Liver (tissue), 9 donors: ENCODE measurements around the gene RBM20. TPM values are rescaled to one million over a fixed set of nuclear protein-coding genes. Genes with fewer than 3 reads are reported as not detected.

Source experiments
- DNase-seq: peaks from one replicate; pipeline ENCODE4 v3.0.0-alpha.2; 2017; ENCODE audit warnings: low spot score
- H3K27ac ChIP-seq, 2 donors: one replicate each; pipeline ENCODE4 v1.7.0; 2013; ENCODE audit warnings: inconsistent platforms in 2 of 2, low read length in 2 of 2, control low read depth in 1 of 2, low read depth in 1 of 2, mild to moderate bottlenecking in 1 of 2
- H3K27me3 ChIP-seq, 4 donors: one replicate each; pipeline versions ENCODE4 v1.6.1 to v1.7.0; 2013; ENCODE audit warnings: low read length in 3 of 4, inconsistent platforms in 1 of 4, mild to moderate bottlenecking in 1 of 4, moderate library complexity in 1 of 4; ENCODE audit not compliant: control insufficient read depth in 4 of 4, insufficient read depth in 4 of 4
- H3K36me3 ChIP-seq, 4 donors: one replicate each; pipeline versions ENCODE4 v1.6.1 to v1.7.0; 2013; ENCODE audit warnings: low read length in 3 of 4, mild to moderate bottlenecking in 3 of 4, low read depth in 1 of 4, moderate library complexity in 1 of 4; ENCODE audit not compliant: control insufficient read depth in 4 of 4, insufficient read depth in 3 of 4
- H3K4me1 ChIP-seq, 4 donors: one replicate each; pipeline versions ENCODE4 v1.6.1 to v1.7.0; 2013; ENCODE audit warnings: low read length in 3 of 4, mild to moderate bottlenecking in 3 of 4, moderate library complexity in 1 of 4; ENCODE audit not compliant: control insufficient read depth in 4 of 4, insufficient read depth in 4 of 4
- H3K4me3 ChIP-seq, 3 donors: one replicate each; pipeline versions ENCODE4 v1.6.1 to v1.7.0; 2013; ENCODE audit warnings: low read length in 3 of 3, control low read depth in 1 of 3, low read depth in 1 of 3, mild to moderate bottlenecking in 1 of 3
- H3K9ac ChIP-seq, 2 donors: one replicate each; pipeline ENCODE4 v1.7.0; 2013; ENCODE audit warnings: low read length in 2 of 2, mild to moderate bottlenecking in 2 of 2, moderate library complexity in 2 of 2, control low read depth in 1 of 2, low read depth in 1 of 2
- H3K9me3 ChIP-seq, 4 donors: one replicate each; pipeline versions ENCODE4 v1.6.1 to v1.7.0; 2013; ENCODE audit warnings: low read length in 3 of 4; ENCODE audit not compliant: control insufficient read depth in 4 of 4
- EGR1 ChIP-seq, 2 donors: IDR thresholded peaks; 2 replicates each; pipeline ENCODE4 v1.6.1; 2016 to 2018; ENCODE audit warnings: antibody characterized with exemption in 2 of 2, low read depth in 2 of 2
- FOXA1 ChIP-seq: IDR thresholded peaks from 2 replicates; pipeline ENCODE4 v1.6.1; 2016; ENCODE audit warnings: antibody characterized with exemption
- FOXA2 ChIP-seq: IDR thresholded peaks from 2 replicates; pipeline ENCODE4 v1.6.1; 2016; ENCODE audit warnings: antibody characterized with exemption
- GABPA ChIP-seq, 2 donors: IDR thresholded peaks in 1 of 2; conservative IDR thresholded peaks in 1 of 2; 2 replicates each; pipeline ENCODE4 v1.6.1; 2016; ENCODE audit warnings: antibody characterized with exemption in 2 of 2, mild to moderate bottlenecking in 1 of 2, moderate library complexity in 1 of 2
- HNF4A ChIP-seq, 2 donors: conservative IDR thresholded peaks; 2 replicates each; pipeline ENCODE4 v1.6.1; 2016; ENCODE audit warnings: antibody characterized with exemption in 2 of 2, mild to moderate bottlenecking in 2 of 2
- HNF4G ChIP-seq: IDR thresholded peaks from 2 replicates; pipeline ENCODE4 v1.6.1; 2016; ENCODE audit warnings: antibody characterized with exemption
- NR2F2 ChIP-seq: IDR thresholded peaks from 2 replicates; pipeline ENCODE4 v1.6.1; 2016; ENCODE audit warnings: antibody characterized with exemption
- RAD21 ChIP-seq, 2 donors: IDR thresholded peaks; 2 replicates each; pipeline ENCODE4 v1.6.1; 2016; ENCODE audit warnings: antibody characterized with exemption in 2 of 2, mild to moderate bottlenecking in 2 of 2
- RXRA ChIP-seq, 2 donors: IDR thresholded peaks; 2 replicates each; pipeline ENCODE4 v1.6.1; 2017 to 2018; ENCODE audit warnings: antibody characterized with exemption in 2 of 2, mild to moderate bottlenecking in 1 of 2
- SP1 ChIP-seq: IDR thresholded peaks from 2 replicates; pipeline ENCODE4 v1.6.1; 2018; ENCODE audit warnings: antibody characterized with exemption, mild to moderate bottlenecking
- TAF1 ChIP-seq: conservative IDR thresholded peaks from 2 replicates; pipeline ENCODE4 v1.6.1; 2016; ENCODE audit warnings: antibody characterized with exemption, mild to moderate bottlenecking
- YY1 ChIP-seq: IDR thresholded peaks from 2 replicates; pipeline ENCODE4 v1.6.1; 2016; ENCODE audit warnings: antibody characterized with exemption, mild to moderate bottlenecking
- WGBS: extraction: QIAGEN DNeasy Blood & Tissue Kit; methylation state at CpG from one replicate; pipeline ENCODE4 v1.1.7; 2013; 5-methylcytosine and 5-hydroxymethylcytosine counted together
- polyA plus RNA-seq, 2 donors: library from polyadenylated mRNA; stranded (reverse) in 1 of 2; unstranded in 1 of 2; fragments of 200-250 nt in 1 of 2; fragments of >200 nt in 1 of 2; fragmentation: Nextera tagmentation in 1 of 2; extraction: Ambion mirVana in 1 of 2; gene quantifications; one replicate each; pipeline versions ENCODE4 v1.2.1 to v1.2.3, GENCODE V29; 2013 to 2015
- total RNA-seq, 2 donors: library from RNA; depleted of rRNA; stranded (reverse); fragments of >200 nt; gene quantifications; one replicate each; pipeline ENCODE4 v1.2.3, GENCODE V29; 2014
- TF ChIP-seq, protein P1 (sequence below): IDR thresholded peaks from 2 replicates; pipeline ENCODE4 v1.6.1; 2016; ENCODE audit warnings: antibody characterized with exemption
- TF ChIP-seq, protein P2 (sequence below): IDR thresholded peaks from 2 replicates; pipeline ENCODE4 v1.6.1; 2016; ENCODE audit warnings: antibody characterized with exemption
- TF ChIP-seq, protein P3 (sequence below): IDR thresholded peaks from 2 replicates; pipeline ENCODE4 v1.6.1; 2016; ENCODE audit warnings: antibody characterized with exemption, mild to moderate bottlenecking
- donor health status: healthy.
- donor health status: healthy.
- donor health status: healthy.
- donor health status: healthy.
- donor health status: healthy.

RBM20 gene
- total and polyA plus RNA-seq, 4 donors: 0.03 to 0.08 (median 0.05) TPM; not detected in 1

DNA sequence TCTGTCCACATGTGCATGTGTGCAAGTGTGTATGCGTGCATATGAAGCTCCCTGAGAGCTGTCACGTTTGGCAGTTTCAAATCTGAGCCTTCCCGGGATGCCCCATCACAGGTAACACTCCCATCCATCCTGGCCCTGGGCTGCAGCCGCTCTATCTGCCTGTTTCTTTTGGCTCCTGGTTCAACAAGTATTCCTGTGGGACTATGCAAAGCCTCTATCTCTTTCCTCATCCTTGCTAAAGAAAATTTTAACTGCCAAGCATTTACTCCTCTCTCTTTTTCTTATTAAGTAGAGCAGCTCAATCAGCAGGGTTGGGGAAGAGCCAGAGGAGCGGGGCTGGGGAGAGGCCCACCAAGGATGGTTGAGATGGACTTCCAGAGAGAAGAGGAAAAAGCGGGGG is 203.2 kb downstream of the RBM20 start:
- WGBS: 92% methylated on average over 6 of the region's 6 CpGs
- TF ChIP-seq HNF4A (conservative IDR thresholded peaks at IDR 0.05) (no peak), RXRA (IDR thresholded peaks at IDR 0.05) (no peak), GABPA (IDR thresholded peaks at IDR 0.05 in 1 of 2, conservative IDR thresholded peaks at IDR 0.05 in 1 of 2) (no peak), EGR1 (IDR thresholded peaks at IDR 0.05; ENCODE audit: low read depth in 2 of 2) (no peak), SP1 (no peak), RAD21 (IDR thresholded peaks at IDR 0.05) (no peak), TAF1 (no peak), NR2F2 (no peak), YY1 (no peak), HNF4G (no peak), FOXA2 (no peak), FOXA1 (no peak)
- TF ChIP-seq, protein P1, sequence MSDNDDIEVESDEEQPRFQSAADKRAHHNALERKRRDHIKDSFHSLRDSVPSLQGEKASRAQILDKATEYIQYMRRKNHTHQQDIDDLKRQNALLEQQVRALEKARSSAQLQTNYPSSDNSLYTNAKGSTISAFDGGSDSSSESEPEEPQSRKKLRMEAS: no peak
- TF ChIP-seq, protein P2, sequence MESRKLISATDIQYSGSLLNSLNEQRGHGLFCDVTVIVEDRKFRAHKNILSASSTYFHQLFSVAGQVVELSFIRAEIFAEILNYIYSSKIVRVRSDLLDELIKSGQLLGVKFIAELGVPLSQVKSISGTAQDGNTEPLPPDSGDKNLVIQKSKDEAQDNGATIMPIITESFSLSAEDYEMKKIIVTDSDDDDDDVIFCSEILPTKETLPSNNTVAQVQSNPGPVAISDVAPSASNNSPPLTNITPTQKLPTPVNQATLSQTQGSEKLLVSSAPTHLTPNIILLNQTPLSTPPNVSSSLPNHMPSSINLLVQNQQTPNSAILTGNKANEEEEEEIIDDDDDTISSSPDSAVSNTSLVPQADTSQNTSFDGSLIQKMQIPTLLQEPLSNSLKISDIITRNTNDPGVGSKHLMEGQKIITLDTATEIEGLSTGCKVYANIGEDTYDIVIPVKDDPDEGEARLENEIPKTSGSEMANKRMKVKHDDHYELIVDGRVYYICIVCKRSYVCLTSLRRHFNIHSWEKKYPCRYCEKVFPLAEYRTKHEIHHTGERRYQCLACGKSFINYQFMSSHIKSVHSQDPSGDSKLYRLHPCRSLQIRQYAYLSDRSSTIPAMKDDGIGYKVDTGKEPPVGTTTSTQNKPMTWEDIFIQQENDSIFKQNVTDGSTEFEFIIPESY: no peak
- no peaks in the 10 kb centered on the region for H3K36me3 ChIP-seq

DNA sequence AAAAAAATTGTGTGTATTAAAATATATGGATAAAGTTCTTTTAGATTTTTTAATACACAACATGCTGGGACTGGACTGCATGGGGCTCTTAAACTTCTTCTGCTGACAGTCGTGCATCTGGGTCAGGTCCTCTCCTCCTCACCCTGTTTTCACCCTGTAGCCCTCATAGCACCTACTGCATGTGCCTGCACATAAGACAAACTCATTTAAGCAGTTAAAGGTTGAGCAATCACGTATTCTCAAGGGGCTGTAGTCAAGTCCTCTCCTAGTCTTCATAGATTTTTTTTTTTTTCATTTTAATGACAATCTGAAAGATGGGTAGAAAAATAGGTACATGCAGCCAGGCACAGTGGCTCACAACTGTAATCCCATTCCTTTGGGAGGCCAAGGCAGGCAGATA is 204.0 kb downstream of the RBM20 start:
- Histone ChIP-seq H3K36me3 (no peaks in the 10 kb centered on the region), H3K4me1 (peaks cover 21 to 46% (median 30%) of the 10 kb centered on the region in 4 donors), H3K27ac (no peak overlapping the region), H3K4me3 (no peak overlapping the region), H3K9ac (no peak overlapping the region), H3K9me3 (no peaks in the 10 kb centered on the region), H3K27me3 (no peaks in the 10 kb centered on the region)
- TF ChIP-seq NR2F2 (no peak), HNF4A (conservative IDR thresholded peaks at IDR 0.05) (no peak), HNF4G (no peak)
- TF ChIP-seq, protein P3, sequence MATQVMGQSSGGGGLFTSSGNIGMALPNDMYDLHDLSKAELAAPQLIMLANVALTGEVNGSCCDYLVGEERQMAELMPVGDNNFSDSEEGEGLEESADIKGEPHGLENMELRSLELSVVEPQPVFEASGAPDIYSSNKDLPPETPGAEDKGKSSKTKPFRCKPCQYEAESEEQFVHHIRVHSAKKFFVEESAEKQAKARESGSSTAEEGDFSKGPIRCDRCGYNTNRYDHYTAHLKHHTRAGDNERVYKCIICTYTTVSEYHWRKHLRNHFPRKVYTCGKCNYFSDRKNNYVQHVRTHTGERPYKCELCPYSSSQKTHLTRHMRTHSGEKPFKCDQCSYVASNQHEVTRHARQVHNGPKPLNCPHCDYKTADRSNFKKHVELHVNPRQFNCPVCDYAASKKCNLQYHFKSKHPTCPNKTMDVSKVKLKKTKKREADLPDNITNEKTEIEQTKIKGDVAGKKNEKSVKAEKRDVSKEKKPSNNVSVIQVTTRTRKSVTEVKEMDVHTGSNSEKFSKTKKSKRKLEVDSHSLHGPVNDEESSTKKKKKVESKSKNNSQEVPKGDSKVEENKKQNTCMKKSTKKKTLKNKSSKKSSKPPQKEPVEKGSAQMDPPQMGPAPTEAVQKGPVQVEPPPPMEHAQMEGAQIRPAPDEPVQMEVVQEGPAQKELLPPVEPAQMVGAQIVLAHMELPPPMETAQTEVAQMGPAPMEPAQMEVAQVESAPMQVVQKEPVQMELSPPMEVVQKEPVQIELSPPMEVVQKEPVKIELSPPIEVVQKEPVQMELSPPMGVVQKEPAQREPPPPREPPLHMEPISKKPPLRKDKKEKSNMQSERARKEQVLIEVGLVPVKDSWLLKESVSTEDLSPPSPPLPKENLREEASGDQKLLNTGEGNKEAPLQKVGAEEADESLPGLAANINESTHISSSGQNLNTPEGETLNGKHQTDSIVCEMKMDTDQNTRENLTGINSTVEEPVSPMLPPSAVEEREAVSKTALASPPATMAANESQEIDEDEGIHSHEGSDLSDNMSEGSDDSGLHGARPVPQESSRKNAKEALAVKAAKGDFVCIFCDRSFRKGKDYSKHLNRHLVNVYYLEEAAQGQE: no peak
- TF ChIP-seq, protein P2: no peak
- no peak for DNase-seq
- 90% methylated on average over 2 of the region's 2 CpGs for WGBS

More for the DNA sequence above, 203.2 kb downstream of the RBM20 start:
- no peak for DNase-seq
- Histone ChIP-seq H3K9me3 (no peaks in the 10 kb centered on the region), H3K27me3 (no peaks in the 10 kb centered on the region), H3K4me1 (peaks cover 20 to 49% (median 29%) of the 10 kb centered on the region in 4 donors), H3K4me3 (no peak overlapping the region), H3K27ac (no peak overlapping the region), H3K9ac (no peak overlapping the region)
